GM23248 (cell line): Measurements from ENCODE around the gene SMYD3. TPM values are rescaled to one million over a fixed set of nuclear protein-coding genes. Genes with fewer than 3 reads are reported as not detected.

ENCODE experiments used
- DNase-seq: peaks from one replicate; pipeline ENCODE4 v3.0.0-alpha.2; 2015
- H2AFZ ChIP-seq: fragments of 200-600 bp; sonication (generic); 2 replicates; pipeline ENCODE4 v1.6.1; 2016; ENCODE audit warnings: antibody characterized with exemption
- H3F3A ChIP-seq: fragments of 200-600 bp; sonication (generic); 2 replicates; pipeline ENCODE4 v1.6.1; 2016; ENCODE audit warnings: mild to moderate bottlenecking, antibody characterized with exemption, mixed run types; ENCODE audit not compliant: insufficient read depth
- H3K27ac ChIP-seq: fragments of 200-600 bp; sonication (generic); 2 replicates; pipeline ENCODE4 v1.5.1; 2016; ENCODE audit warnings: mild to moderate bottlenecking
- H3K27me3 ChIP-seq: fragments of 200-600 bp; sonication (generic); replicated peaks from 2 replicates; pipeline ENCODE4 v1.6.1; 2016; ENCODE audit warnings: mild to moderate bottlenecking; ENCODE audit not compliant: insufficient read depth
- H3K36me3 ChIP-seq: fragments of 200-600 bp; sonication (generic); 2 replicates; pipeline ENCODE4 v1.6.1; 2016; ENCODE audit warnings: low read depth, mild to moderate bottlenecking
- H3K4me1 ChIP-seq: fragments of 200-600 bp; sonication (generic); 2 replicates; pipeline ENCODE4 v1.6.1; 2016; ENCODE audit warnings: mild to moderate bottlenecking; ENCODE audit not compliant: insufficient read depth
- H3K4me2 ChIP-seq: fragments of 200-600 bp; sonication (generic); one replicate; pipeline ENCODE4 v1.6.1; 2016; ENCODE audit warnings: mild to moderate bottlenecking; ENCODE audit not compliant: unreplicated experiment
- H3K4me3 ChIP-seq: fragments of 200-600 bp; sonication (generic); 2 replicates; pipeline ENCODE4 v1.5.1; 2016; ENCODE audit warnings: mild to moderate bottlenecking
- H3K79me2 ChIP-seq: fragments of 200-600 bp; sonication (generic); 2 replicates; pipeline ENCODE4 v1.6.1; 2016; ENCODE audit warnings: mild to moderate bottlenecking; ENCODE audit not compliant: insufficient read depth
- H3K9ac ChIP-seq: fragments of 200-600 bp; sonication (generic); 2 replicates; pipeline ENCODE4 v1.6.1; 2016; ENCODE audit warnings: mild to moderate bottlenecking
- H3K9me2 ChIP-seq: fragments of 200-600 bp; sonication (generic); 2 replicates; pipeline ENCODE4 v1.6.1; 2016; ENCODE audit warnings: mixed run types, mild to moderate bottlenecking, moderate library complexity; ENCODE audit not compliant: insufficient read depth
- H3K9me3 ChIP-seq: fragments of 200-600 bp; sonication (generic); one replicate; pipeline ENCODE4 v1.6.1; 2017; ENCODE audit warnings: low read depth
- H4K20me1 ChIP-seq: fragments of 200-600 bp; sonication (generic); 2 replicates; pipeline ENCODE4 v1.6.0; 2016; ENCODE audit not compliant: insufficient read depth
- EZH2 ChIP-seq: fragments of 200-600 bp; sonication (generic); IDR thresholded peaks from 2 replicates; pipeline ENCODE4 v1.6.1; 2018; ENCODE audit warnings: antibody characterized with exemption, mild to moderate bottlenecking; ENCODE audit not compliant: insufficient read depth, poor library complexity, severe bottlenecking
- EZH2phosphoT487 ChIP-seq: fragments of 200-600 bp; sonication (generic); IDR thresholded peaks from 2 replicates; pipeline ENCODE4 v1.6.1; 2018; ENCODE audit warnings: antibody characterized with exemption, moderate library complexity, mild to moderate bottlenecking, low read depth; ENCODE audit not compliant: insufficient read depth
- WGBS, 2 experiments: methylation state at CpG; one replicate each; pipeline ENCODE4 v1.1.6; 2015 to 2017; ENCODE audit warnings: low lambda C conversion rate in 2 of 2, low coverage in 1 of 2; ENCODE audit errors: missing lambda C conversion rate in 2 of 2; 5-methylcytosine and 5-hydroxymethylcytosine counted together
- in situ Hi-C: fragments of 300-500 bp; cut with MboI; formaldehyde crosslinking; loops from 2 replicates; pipeline ENCODE4 v1.15.0; 2020
- polyA plus RNA-seq: library from polyadenylated mRNA; unstranded; fragments of >200 nt; fragmentation: Nextera tagmentation; extraction: Ambion mirVana; gene quantifications from 2 replicates; pipeline ENCODE4 v1.2.1, GENCODE V29; 2016
- total RNA-seq: library from RNA; depleted of rRNA; stranded (reverse); fragments of >200 nt; shearing (Covaris generic); gene quantifications from 2 replicates; pipeline ENCODE4 v1.2.3, GENCODE V29; 2014

Gene SMYD3
- total and polyA plus RNA-seq, 2 experiments from 2014 or later, result 32.1 to 44.8 TPM

- DNase-seq, result no peak
- in situ Hi-C loops, result no loop called here
- no peaks in the 10 kb centered on the region; the same call in 1 of the 2 replicates for H3F3A ChIP-seq
- peaks cover 12% of the 10 kb centered on the region for H3K4me1 ChIP-seq
- TF ChIP-seq EZH2phosphoT487 (no peak), EZH2 (no peak)
- H2AFZ ChIP-seq, result no peak overlapping the region
- no peak overlapping the region for H3K9ac ChIP-seq
- no peak overlapping the region for H3K27ac ChIP-seq
- no peak overlapping the region for H3K4me2 ChIP-seq
- H3K36me3 ChIP-seq, result no peaks in the 10 kb centered on the region
- no peaks in the 10 kb centered on the region for H3K9me2 ChIP-seq
- 98 to 99% methylated on average over 3 of the region's 3 CpGs for WGBS, 2 experiments
- H3K4me3 ChIP-seq, result no peak overlapping the region
- 0 out of 2 replicates have a peak, but pooled peaks cover 8% of the 10 kb centered on the region for H3K79me2 ChIP-seq
- H3K9me3 ChIP-seq, result no peaks in the 10 kb centered on the region
- no peaks in the 10 kb centered on the region for H3K27me3 ChIP-seq
- no peaks in the 10 kb centered on the region for H4K20me1 ChIP-seq
Observed at GRCh38 chr1:246444617-246445016, 62.5 kb downstream of the SMYD3 start.

- TF ChIP-seq EZH2phosphoT487 (no peak), EZH2 (no peak)
- no peaks in the 10 kb centered on the region for H3K27me3 ChIP-seq
- WGBS, 2 experiments, result 49 to 57% methylated on average over 3 of the region's 3 CpGs
- no peak for DNase-seq
- no peaks in the 10 kb centered on the region for H3K9me2 ChIP-seq
- peaks cover 32% of the 10 kb centered on the region; the same call in 1 of the 2 replicates for H3F3A ChIP-seq
- no peak overlapping the region for H3K27ac ChIP-seq
- H3K4me3 ChIP-seq, result no peak overlapping the region
- H3K79me2 ChIP-seq, result peaks cover 5% of the 10 kb centered on the region; the same call in 1 of the 2 replicates
- no peak overlapping the region for H2AFZ ChIP-seq
- no peaks in the 10 kb centered on the region for H4K20me1 ChIP-seq
- H3K4me1 ChIP-seq, result peaks cover 28% of the 10 kb centered on the region
- in situ Hi-C loops, result no loop called here
- no peak overlapping the region for H3K4me2 ChIP-seq
- no peak overlapping the region for H3K9ac ChIP-seq
- no peaks in the 10 kb centered on the region for H3K36me3 ChIP-seq
- H3K9me3 ChIP-seq, result no peaks in the 10 kb centered on the region
Observed at GRCh38 chr1:246437961-246438360, 69.1 kb downstream of the SMYD3 start.

- in situ Hi-C loops, result no loop called here
- Histone ChIP-seq H2AFZ (peak overlapping the region; percentile 45), H3K9ac (no peak overlapping the region), H4K20me1 (no peaks in the 10 kb centered on the region), H3K36me3 (no peaks in the 10 kb centered on the region), H3K9me3 (no peaks in the 10 kb centered on the region), H3K79me2 (peaks cover 20% of the 10 kb centered on the region; the same call in 1 of the 2 replicates), H3K27me3 (no peaks in the 10 kb centered on the region), H3K4me2 (peak overlapping the region; percentile 11), H3K9me2 (no peaks in the 10 kb centered on the region), H3K27ac (peak overlapping the region; percentile 47), H3F3A (peaks cover 33% of the 10 kb centered on the region; the same call in 1 of the 2 replicates), H3K4me1 (peaks cover 28% of the 10 kb centered on the region), H3K4me3 (0 out of 2 replicates have a peak overlapping the region, but pooled peaks have one; percentile 4)
- WGBS, 2 experiments, result 30 to 32% methylated on average over 6 of the region's 6 CpGs
- TF ChIP-seq EZH2 (no peak), EZH2phosphoT487 (no peak)
- peak; percentile 47 for DNase-seq
Observed at GRCh38 chr1:246435421-246436041, 71.5 kb downstream of the SMYD3 start.

GRCh38 chr1:246434335-246434734 lies 72.7 kb downstream of the SMYD3 start:
- H3K79me2 ChIP-seq, result peaks cover 22% of the 10 kb centered on the region; the same call in 1 of the 2 replicates
- in situ Hi-C loops, result no loop called here
- no peak overlapping the region for H3K4me2 ChIP-seq
- H3F3A ChIP-seq, result peaks cover 35% of the 10 kb centered on the region; the same call in 1 of the 2 replicates
- peaks cover 30% of the 10 kb centered on the region for H3K4me1 ChIP-seq
- H3K4me3 ChIP-seq, result no peak overlapping the region
- H3K27me3 ChIP-seq, result no peaks in the 10 kb centered on the region
- H4K20me1 ChIP-seq, result no peaks in the 10 kb centered on the region
- no peak overlapping the region for H2AFZ ChIP-seq
- WGBS, 2 experiments, result 98 to 100% methylated on average over 5 of the region's 5 CpGs
- H3K36me3 ChIP-seq, result no peaks in the 10 kb centered on the region
- no peak overlapping the region for H3K27ac ChIP-seq
- DNase-seq, result no peak
- no peak for TF ChIP-seq EZH2phosphoT487
- TF ChIP-seq EZH2, result no peak
- H3K9me3 ChIP-seq, result no peaks in the 10 kb centered on the region
- no peaks in the 10 kb centered on the region for H3K9me2 ChIP-seq
- no peak overlapping the region for H3K9ac ChIP-seq
